Measurements from ENCODE around the gene CHD6.
A peak's percentile ranks its signal among the peaks of the same experiment; 100 is the strongest.

The CHD6 gene

GRCh38 chr20:41632896-41633295 is 14.7 kb upstream of the CHD6 start:
- no peak for DNase-seq
- H3K36me3 Mint-ChIP-seq (ENCODE audit: low read depth) = no peaks in the 10 kb centered on the region
- no peak overlapping the region for H3K27ac Mint-ChIP-seq
- peaks cover 3% of the 10 kb centered on the region for H3K4me1 Mint-ChIP-seq (ENCODE audit: low read depth)
- H3K27me3 Mint-ChIP-seq = peaks cover 13% of the 10 kb centered on the region
- H3K9me3 Mint-ChIP-seq = no peaks in the 10 kb centered on the region
- no peak overlapping the region for H3K4me3 Mint-ChIP-seq

GRCh38 chr20:41631826-41632225 is 13.6 kb upstream of the CHD6 start:
- no peaks in the 10 kb centered on the region for H3K36me3 Mint-ChIP-seq (ENCODE audit: low read depth)
- no peak overlapping the region for H3K27ac Mint-ChIP-seq
- H3K9me3 Mint-ChIP-seq = no peaks in the 10 kb centered on the region
- no peak for DNase-seq
- H3K27me3 Mint-ChIP-seq = peaks cover 13% of the 10 kb centered on the region
- peaks cover 3% of the 10 kb centered on the region for H3K4me1 Mint-ChIP-seq (ENCODE audit: low read depth)
- no peak overlapping the region for H3K4me3 Mint-ChIP-seq

- Mint-ChIP-seq H3K36me3 (ENCODE audit: low read depth) (no peaks in the 10 kb centered on the region), H3K4me3 (no peak overlapping the region), H3K4me1 (ENCODE audit: low read depth) (peaks cover 3% of the 10 kb centered on the region), H3K27ac (no peak overlapping the region), H3K27me3 (peaks cover 13% of the 10 kb centered on the region), H3K9me3 (no peaks in the 10 kb centered on the region)
- no peak for DNase-seq
Observed at GRCh38 chr20:41630846-41631245, 12.7 kb upstream of the CHD6 start.

- Mint-ChIP-seq H3K4me1 (ENCODE audit: low read depth) (no peaks in the 10 kb centered on the region), H3K27me3 (peaks cover under 1% of the 10 kb centered on the region), H3K9me3 (no peaks in the 10 kb centered on the region), H3K4me3 (no peak overlapping the region), H3K27ac (no peak overlapping the region), H3K36me3 (ENCODE audit: low read depth) (no peaks in the 10 kb centered on the region)
- no peak for DNase-seq
Observed at GRCh38 chr20:41627611-41628244, 9.6 kb upstream of the CHD6 start.

GRCh38 chr20:41627001-41627495 is 8.9 kb upstream of the CHD6 start:
- Mint-ChIP-seq H3K9me3 (no peaks in the 10 kb centered on the region), H3K27me3 (no peaks in the 10 kb centered on the region)
- no peak for DNase-seq

GRCh38 chr20:41623625-41624375 is 5.6 kb upstream of the CHD6 start:
- Mint-ChIP-seq H3K9me3 (no peaks in the 10 kb centered on the region), H3K27me3 (no peaks in the 10 kb centered on the region), H3K36me3 (ENCODE audit: low read depth) (no peaks in the 10 kb centered on the region), H3K27ac (no peak overlapping the region), H3K4me1 (ENCODE audit: low read depth) (peaks cover 6% of the 10 kb centered on the region), H3K4me3 (no peak overlapping the region)
- no peak for DNase-seq

More at GRCh38 chr20:41627001-41627495, 8.9 kb upstream of the CHD6 start:
- Mint-ChIP-seq H3K4me3 (no peak overlapping the region), H3K36me3 (ENCODE audit: low read depth) (no peaks in the 10 kb centered on the region), H3K27ac (no peak overlapping the region), H3K4me1 (ENCODE audit: low read depth) (no peaks in the 10 kb centered on the region)

GRCh38 chr20:41622584-41622983 is 4.4 kb upstream of the CHD6 start:
- H3K27ac Mint-ChIP-seq = no peak overlapping the region
- H3K27me3 Mint-ChIP-seq = no peaks in the 10 kb centered on the region
- no peaks in the 10 kb centered on the region for H3K9me3 Mint-ChIP-seq
- peaks cover 6% of the 10 kb centered on the region for H3K4me1 Mint-ChIP-seq (ENCODE audit: low read depth)
- no peak overlapping the region for H3K4me3 Mint-ChIP-seq
- no peak for DNase-seq
- H3K36me3 Mint-ChIP-seq (ENCODE audit: low read depth) = no peaks in the 10 kb centered on the region

GRCh38 chr20:41621971-41622370 is 3.8 kb upstream of the CHD6 start:
- H3K27me3 Mint-ChIP-seq = no peaks in the 10 kb centered on the region
- peaks cover 10% of the 10 kb centered on the region for H3K4me1 Mint-ChIP-seq (ENCODE audit: low read depth)
- peaks cover 3% of the 10 kb centered on the region for H3K36me3 Mint-ChIP-seq (ENCODE audit: low read depth)
- no peak overlapping the region for H3K27ac Mint-ChIP-seq
- no peaks in the 10 kb centered on the region for H3K9me3 Mint-ChIP-seq
- H3K4me3 Mint-ChIP-seq = no peak overlapping the region
- DNase-seq = no peak

GRCh38 chr20:41621421-41621820 is 3.2 kb upstream of the CHD6 start:
- no peak overlapping the region for H3K4me3 Mint-ChIP-seq
- H3K27ac Mint-ChIP-seq = no peak overlapping the region
- H3K4me1 Mint-ChIP-seq (ENCODE audit: low read depth) = peaks cover 16% of the 10 kb centered on the region
- DNase-seq = no peak
- no peaks in the 10 kb centered on the region for H3K27me3 Mint-ChIP-seq
- no peaks in the 10 kb centered on the region for H3K9me3 Mint-ChIP-seq
- peaks cover 3% of the 10 kb centered on the region for H3K36me3 Mint-ChIP-seq (ENCODE audit: low read depth)

- DNase-seq = no peak
- Mint-ChIP-seq H3K9me3 (no peaks in the 10 kb centered on the region), H3K4me1 (ENCODE audit: low read depth) (peaks cover 35% of the 10 kb centered on the region), H3K27me3 (no peaks in the 10 kb centered on the region), H3K4me3 (peak overlapping the region; percentile 81), H3K36me3 (ENCODE audit: low read depth) (peaks cover 3% of the 10 kb centered on the region), H3K27ac (peak overlapping the region; percentile 34)
Observed at GRCh38 chr20:41619360-41620100, 1.4 kb upstream of the CHD6 start.

GRCh38 chr20:41618807-41619311 is 682 bp upstream of the CHD6 start:
- peaks cover 39% of the 10 kb centered on the region for H3K4me1 Mint-ChIP-seq (ENCODE audit: low read depth)

GRCh38 chr20:41617059-41617901 is 897 bp downstream of the CHD6 start:
- H3K27me3 Mint-ChIP-seq = no peaks in the 10 kb centered on the region
- no peaks in the 10 kb centered on the region for H3K9me3 Mint-ChIP-seq
- H3K4me1 Mint-ChIP-seq (ENCODE audit: low read depth) = peaks cover 48% of the 10 kb centered on the region
- DNase-seq = peak; percentile 52
- H3K27ac Mint-ChIP-seq = peak overlapping the region; percentile 83
- H3K36me3 Mint-ChIP-seq (ENCODE audit: low read depth) = peaks cover 3% of the 10 kb centered on the region
- H3K4me3 Mint-ChIP-seq = peak overlapping the region; percentile 84

More at GRCh38 chr20:41618807-41619311, 682 bp upstream of the CHD6 start:
- Mint-ChIP-seq H3K27ac (peak overlapping the region; percentile 34), H3K36me3 (ENCODE audit: low read depth) (peaks cover 3% of the 10 kb centered on the region), H3K27me3 (no peaks in the 10 kb centered on the region), H3K4me3 (peak overlapping the region; percentile 81), H3K9me3 (no peaks in the 10 kb centered on the region)
- DNase-seq = no peak

GRCh38 chr20:41616228-41616627 is 1.9 kb downstream of the CHD6 start:
- Mint-ChIP-seq H3K36me3 (ENCODE audit: low read depth) (peaks cover 3% of the 10 kb centered on the region), H3K4me1 (ENCODE audit: low read depth) (peaks cover 54% of the 10 kb centered on the region), H3K27ac (no peak overlapping the region), H3K9me3 (no peaks in the 10 kb centered on the region), H3K4me3 (peak overlapping the region; percentile 84), H3K27me3 (no peaks in the 10 kb centered on the region)
- DNase-seq = no peak

GRCh38 chr20:41615676-41616075 is 2.5 kb downstream of the CHD6 start:
- Mint-ChIP-seq H3K27me3 (no peaks in the 10 kb centered on the region), H3K36me3 (ENCODE audit: low read depth) (peaks cover 3% of the 10 kb centered on the region), H3K4me1 (ENCODE audit: low read depth) (peaks cover 56% of the 10 kb centered on the region), H3K9me3 (no peaks in the 10 kb centered on the region), H3K4me3 (no peak overlapping the region), H3K27ac (no peak overlapping the region)
- DNase-seq = no peak
